Stomach (tissue), 9 donors: ENCODE data around the gene CHERP. TPM values are rescaled to one million over a fixed set of nuclear protein-coding genes. Genes with fewer than 3 reads are reported as not detected.

Experiments used
- DNase-seq, 2 donors: peaks; one replicate each; pipeline versions ENCODE4 v3.0.0 to v3.0.0-alpha.2; 2013 to 2019
- H3K27ac ChIP-seq, 5 donors: fragments of 200-600 bp in 4 of 5; sonication (generic) in 4 of 5; one replicate each; pipeline ENCODE4 v1.5.1; 2013 to 2019; ENCODE audit warnings: mild to moderate bottlenecking in 1 of 5, moderate library complexity in 1 of 5
- H3K27me3 ChIP-seq, 3 donors: fragments of 200-600 bp; sonication (generic); one replicate each; pipeline ENCODE4 v1.5.1; 2017 to 2019; ENCODE audit warnings: mixed run types in 1 of 3
- H3K36me3 ChIP-seq, 4 donors: fragments of 200-600 bp; sonication (generic); 1 replicate in 3 of 4; 2 replicates in 1 of 4; pipeline ENCODE4 v1.5.1; 2016 to 2019
- H3K4me1 ChIP-seq, 4 donors: fragments of 200-600 bp; sonication (generic); one replicate each; pipeline ENCODE4 v1.5.1; 2016 to 2019
- H3K4me3 ChIP-seq, 4 donors: fragments of 200-600 bp; sonication (generic) in 3 of 4; one replicate each; pipeline ENCODE4 v1.5.1; 2016 to 2019; ENCODE audit warnings: mild to moderate bottlenecking in 1 of 4
- H3K9me3 ChIP-seq, 4 donors: fragments of 200-600 bp; sonication (generic); one replicate each; pipeline ENCODE4 v1.5.1; 2016 to 2019
- EP300 ChIP-seq: sonication (generic); formaldehyde crosslinking; IDR thresholded peaks from one replicate; pipeline ENCODE4 v1.6.1; 2017; ENCODE audit warnings: antibody characterized with exemption
- POLR2A ChIP-seq, 4 donors: fragments of 450-650 bp; IDR thresholded peaks; one replicate each; pipeline ENCODE4 v1.6.1; 2016; ENCODE audit warnings: antibody characterized with exemption in 4 of 4, control low read depth in 2 of 4, mild to moderate bottlenecking in 1 of 4, moderate library complexity in 1 of 4
- POLR2AphosphoS5 ChIP-seq, 3 donors: sonication (generic); formaldehyde crosslinking; IDR thresholded peaks; one replicate each; pipeline ENCODE4 v1.6.1; 2016; ENCODE audit warnings: antibody characterized with exemption in 3 of 3
- WGBS, 5 donors: extraction: QIAGEN DNeasy Blood & Tissue Kit in 3 of 5; methylation state at CpG; one replicate each; pipeline versions ENCODE4 v1.1.5 to v1.1.7; 2013 to 2018; 5-methylcytosine and 5-hydroxymethylcytosine counted together
- intact Hi-C: fragments of 100-400 bp; cut with DNase I; formaldehyde crosslinking; loops from one replicate; pipeline ENCODE4 v1.15.1; 2023; ENCODE audit warnings: low total_unique reads
- polyA plus RNA-seq, 3 donors: library from polyadenylated mRNA; stranded (reverse); fragments of 200-250 nt; gene quantifications; one replicate each; pipeline ENCODE4 v1.2.3, GENCODE V29; 2013
- total RNA-seq, 5 donors: library from RNA; depleted of rRNA; stranded (reverse); fragments of >200 nt; gene quantifications; one replicate each; pipeline versions ENCODE4 v1.1.0 to v1.2.3, GENCODE V29; 2014 to 2016
- TF ChIP-seq, protein P1 (sequence below), 7 experiments: fragments of 450-650 bp in 4 of 7; fragments of 200-600 bp in 3 of 7; sonication (generic) in 3 of 7; IDR thresholded peaks; one replicate each; pipeline ENCODE4 v1.5.1; 2016 to 2019; ENCODE audit warnings: antibody characterized with exemption in 7 of 7, control low read depth in 2 of 7, mild to moderate bottlenecking in 1 of 7
- donor health status: healthy with polysubstance abuse.
- donor health status: Bipolar disorder and iron deficiency.
- donor health status: healthy.

The CHERP gene
- total and polyA plus RNA-seq, 8 donors, result 3.5 to 64.7 (median 11.5) TPM

DNA sequence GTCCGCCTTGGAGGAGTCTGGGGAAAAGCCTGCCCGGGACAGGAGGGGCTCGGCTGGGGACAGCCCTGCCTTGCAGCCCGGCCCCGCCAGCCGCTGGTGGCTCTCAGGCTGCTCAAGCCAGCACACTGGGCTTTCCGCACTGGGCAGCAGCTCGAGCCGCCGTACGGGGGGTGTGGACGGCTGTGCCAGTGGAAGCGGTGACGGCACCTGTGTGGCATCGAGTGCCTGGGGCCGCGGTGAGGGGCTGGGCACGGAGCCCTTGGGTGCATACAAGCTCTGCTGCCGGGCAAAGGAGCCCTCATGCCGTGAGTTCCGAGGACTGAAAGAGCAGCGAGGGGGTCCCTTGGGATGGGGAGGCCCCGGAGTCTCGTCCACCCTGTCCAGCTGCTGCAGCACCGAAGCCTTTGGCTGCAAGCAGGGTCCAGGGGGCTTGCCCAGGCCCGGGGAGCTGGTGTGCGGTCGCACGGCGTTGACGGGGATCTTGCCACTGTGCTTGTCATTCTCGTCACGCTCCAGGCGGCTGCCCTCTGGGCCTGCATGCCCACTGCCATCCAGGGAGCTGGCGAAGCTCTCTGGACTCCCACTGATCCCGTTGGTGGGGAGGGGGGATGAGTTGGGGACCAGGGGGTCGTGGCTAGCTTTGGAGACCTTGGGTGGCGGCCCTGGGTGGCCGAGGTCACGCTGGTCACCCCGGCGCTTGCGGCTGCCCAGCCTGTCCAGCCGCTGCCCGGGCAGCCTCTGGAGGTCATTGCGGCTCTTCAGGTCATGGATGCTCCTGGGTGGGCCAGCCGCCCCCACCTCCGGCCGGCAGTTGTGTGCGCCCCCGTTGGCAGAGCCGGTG, 34.7 kb upstream of the CHERP start:
- whole genome bisulfite sequencing, 5 donors, result 87 to 91% (median 89%) methylated on average over 11 to 52 of the region's 52 CpGs
- H3K27ac ChIP-seq, result no peak overlapping the region
- H3K9me3 ChIP-seq, result no peaks in the 10 kb centered on the region
- H3K4me3 ChIP-seq, result no peak overlapping the region
- TF ChIP-seq, protein P1, sequence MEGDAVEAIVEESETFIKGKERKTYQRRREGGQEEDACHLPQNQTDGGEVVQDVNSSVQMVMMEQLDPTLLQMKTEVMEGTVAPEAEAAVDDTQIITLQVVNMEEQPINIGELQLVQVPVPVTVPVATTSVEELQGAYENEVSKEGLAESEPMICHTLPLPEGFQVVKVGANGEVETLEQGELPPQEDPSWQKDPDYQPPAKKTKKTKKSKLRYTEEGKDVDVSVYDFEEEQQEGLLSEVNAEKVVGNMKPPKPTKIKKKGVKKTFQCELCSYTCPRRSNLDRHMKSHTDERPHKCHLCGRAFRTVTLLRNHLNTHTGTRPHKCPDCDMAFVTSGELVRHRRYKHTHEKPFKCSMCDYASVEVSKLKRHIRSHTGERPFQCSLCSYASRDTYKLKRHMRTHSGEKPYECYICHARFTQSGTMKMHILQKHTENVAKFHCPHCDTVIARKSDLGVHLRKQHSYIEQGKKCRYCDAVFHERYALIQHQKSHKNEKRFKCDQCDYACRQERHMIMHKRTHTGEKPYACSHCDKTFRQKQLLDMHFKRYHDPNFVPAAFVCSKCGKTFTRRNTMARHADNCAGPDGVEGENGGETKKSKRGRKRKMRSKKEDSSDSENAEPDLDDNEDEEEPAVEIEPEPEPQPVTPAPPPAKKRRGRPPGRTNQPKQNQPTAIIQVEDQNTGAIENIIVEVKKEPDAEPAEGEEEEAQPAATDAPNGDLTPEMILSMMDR (IDR thresholded peaks at IDR 0.05), result no peak
- no peak for TF ChIP-seq EP300
- no peak for TF ChIP-seq POLR2A (IDR thresholded peaks at IDR 0.05)
- TF ChIP-seq POLR2AphosphoS5 (IDR thresholded peaks at IDR 0.05), result no peak
- DNase-seq, result no peak
- H3K4me1 ChIP-seq, result peaks cover 13 to 59% (median 44%) of the 10 kb centered on the region in 4 donors
- peaks cover 33 to 56% (median 53%) of the 10 kb centered on the region in 4 donors for H3K36me3 ChIP-seq
- intact Hi-C loops, result no loop called here
- no peaks in the 10 kb centered on the region for H3K27me3 ChIP-seq

DNA sequence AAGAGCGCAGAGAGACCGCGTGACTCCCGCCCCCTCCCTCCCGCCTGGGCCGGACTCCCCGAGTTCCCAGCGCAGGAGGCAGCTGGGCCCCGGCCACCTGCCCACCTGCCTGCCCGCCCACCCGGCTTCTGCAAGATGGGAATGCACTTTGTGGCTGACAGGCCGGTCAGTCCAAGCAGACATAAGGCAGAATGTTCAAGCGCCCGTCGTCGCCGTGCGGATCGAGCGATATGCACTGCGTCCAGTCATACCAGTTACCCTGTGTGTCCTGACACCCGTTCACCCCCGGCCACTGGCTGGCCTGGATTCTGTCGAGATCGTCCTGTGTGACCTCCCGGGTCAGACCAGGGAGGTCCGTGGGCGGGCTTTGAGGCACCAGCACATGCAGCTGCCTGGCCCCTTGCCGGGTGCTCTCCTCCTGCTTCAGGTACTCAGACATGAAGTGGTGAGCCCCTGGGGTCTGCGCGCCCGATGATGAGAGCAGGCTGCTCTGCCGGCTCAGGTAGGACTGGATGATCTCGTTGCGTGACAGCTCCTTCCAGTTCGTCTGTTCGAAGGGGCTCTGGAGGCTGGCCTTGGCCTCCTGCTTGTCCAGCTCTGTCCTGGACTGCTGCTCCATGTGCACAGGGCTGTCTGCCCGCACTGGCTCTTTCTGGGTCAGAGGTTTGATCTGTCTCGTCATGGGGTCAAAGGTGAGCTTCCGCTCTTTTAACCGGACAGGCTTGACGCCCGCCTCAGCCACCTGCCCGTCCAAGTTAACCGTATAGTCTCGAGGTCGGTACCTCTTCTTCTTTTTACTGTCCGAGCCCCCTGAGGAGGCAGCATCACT, 33.8 kb upstream of the CHERP start:
- 79 to 88% (median 86%) methylated on average over 27 to 48 of the region's 48 CpGs for WGBS, 5 donors

DNA sequence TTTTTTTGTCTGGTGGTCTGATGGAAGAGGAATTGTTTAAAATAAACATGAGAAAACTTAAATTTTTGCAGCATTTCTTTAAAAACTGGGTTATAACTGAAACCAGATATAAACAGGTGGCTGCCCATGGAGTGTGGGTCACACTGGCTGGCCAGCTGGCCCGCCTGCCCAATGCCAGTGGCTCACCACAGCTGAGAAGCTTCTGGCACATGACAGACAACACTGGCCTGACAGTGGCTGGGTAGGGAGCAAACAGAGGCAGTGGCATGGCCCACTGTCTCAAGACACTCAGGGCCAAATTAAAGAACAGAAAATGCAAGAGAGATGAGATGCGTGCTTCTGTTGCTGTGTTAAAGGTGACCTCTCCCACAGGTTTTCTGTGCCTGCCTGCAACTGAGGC, 33.0 kb upstream of the CHERP start:
- Histone ChIP-seq H3K9me3 (no peaks in the 10 kb centered on the region), H3K4me1 (peaks cover 26 to 60% (median 47%) of the 10 kb centered on the region in 4 donors), H3K27me3 (no peaks in the 10 kb centered on the region), H3K4me3 (no peak overlapping the region), H3K27ac (no peak overlapping the region), H3K36me3 (peaks cover 33 to 56% (median 53%) of the 10 kb centered on the region in 4 donors)
- WGBS, 5 donors, result 81 to 93% (median 91%) methylated on average over 2 of the region's 2 CpGs
- DNase-seq, result no peak
- TF ChIP-seq POLR2AphosphoS5 (IDR thresholded peaks at IDR 0.05) (no peak), EP300 (no peak), POLR2A (IDR thresholded peaks at IDR 0.05) (no peak)
- TF ChIP-seq, protein P1 (IDR thresholded peaks at IDR 0.05), result no peak
- intact Hi-C loops, result no loop called here

More for the DNA sequence above, 33.8 kb upstream of the CHERP start:
- Histone ChIP-seq H3K27ac (no peak overlapping the region), H3K36me3 (peaks cover 33 to 56% (median 53%) of the 10 kb centered on the region in 4 donors), H3K4me3 (no peak overlapping the region), H3K4me1 (peaks cover 18 to 59% (median 45%) of the 10 kb centered on the region in 4 donors), H3K9me3 (no peaks in the 10 kb centered on the region), H3K27me3 (no peaks in the 10 kb centered on the region)
- intact Hi-C loops, result no loop called here
- DNase-seq, result no peak
- no peak for TF ChIP-seq EP300
- no peak for TF ChIP-seq POLR2AphosphoS5 (IDR thresholded peaks at IDR 0.05)
- TF ChIP-seq, protein P1 (IDR thresholded peaks at IDR 0.05), result no peak
- no peak for TF ChIP-seq POLR2A (IDR thresholded peaks at IDR 0.05)

DNA sequence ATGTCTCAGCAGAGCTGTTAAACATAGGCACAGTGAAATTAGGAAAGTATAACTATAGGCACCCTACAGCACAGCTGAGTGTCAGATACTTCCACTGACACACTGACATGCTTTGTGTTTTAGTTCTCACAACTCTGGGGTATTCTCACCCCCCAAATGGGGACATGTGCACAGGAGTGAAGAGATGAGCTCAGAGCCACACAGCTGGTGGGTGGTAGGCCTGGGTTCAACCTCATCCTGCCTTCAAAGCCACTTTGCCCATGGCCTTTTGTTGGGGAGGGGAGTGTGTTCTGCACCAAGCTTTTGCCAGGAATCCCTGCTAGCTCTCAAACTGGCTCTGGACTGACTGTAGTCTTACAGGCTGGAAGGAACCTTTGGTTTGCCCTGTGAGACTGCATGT, 31.7 kb upstream of the CHERP start:
- Histone ChIP-seq H3K36me3 (peaks cover 29 to 55% (median 52%) of the 10 kb centered on the region in 4 donors), H3K27ac (no peak overlapping the region), H3K4me3 (peak overlapping the region in 2 of 4 donors; percentile 95 to 97), H3K4me1 (peaks cover 35 to 62% (median 54%) of the 10 kb centered on the region in 4 donors), H3K27me3 (no peaks in the 10 kb centered on the region), H3K9me3 (no peaks in the 10 kb centered on the region)
- intact Hi-C loops, result loop anchor here (5.0 kb wide), 1 partner anchor 53 kb away; the partner anchor contains the start of gene MED26
- TF ChIP-seq, protein P1 (IDR thresholded peaks at IDR 0.05), result no peak
- TF ChIP-seq POLR2AphosphoS5 (IDR thresholded peaks at IDR 0.05), result no peak
- no peak for TF ChIP-seq EP300
- TF ChIP-seq POLR2A (IDR thresholded peaks at IDR 0.05), result no peak
- no peak for DNase-seq
